Fibroblast of pulmonary artery (primary cell): ENCODE results near the gene IGF2BP1.

Experiments
- DNase-seq: peaks from one replicate; pipeline ENCODE4 v3.0.0-alpha.2; 2010; ENCODE audit warnings: low read depth
- H3K4me3 ChIP-seq: replicated peaks from 2 replicates; pipeline ENCODE4 v1.5.1; 2011; ENCODE audit warnings: low read depth, mild to moderate bottlenecking, control low read depth, low read length, moderate library complexity
- TF ChIP-seq, protein P1 (sequence below): IDR thresholded peaks from 2 replicates; pipeline ENCODE4 v1.5.1; 2011; ENCODE audit warnings: mild to moderate bottlenecking, control low read depth, low read length, inconsistent platforms; ENCODE audit errors: missing control alignments

IGF2BP1 gene

DNA sequence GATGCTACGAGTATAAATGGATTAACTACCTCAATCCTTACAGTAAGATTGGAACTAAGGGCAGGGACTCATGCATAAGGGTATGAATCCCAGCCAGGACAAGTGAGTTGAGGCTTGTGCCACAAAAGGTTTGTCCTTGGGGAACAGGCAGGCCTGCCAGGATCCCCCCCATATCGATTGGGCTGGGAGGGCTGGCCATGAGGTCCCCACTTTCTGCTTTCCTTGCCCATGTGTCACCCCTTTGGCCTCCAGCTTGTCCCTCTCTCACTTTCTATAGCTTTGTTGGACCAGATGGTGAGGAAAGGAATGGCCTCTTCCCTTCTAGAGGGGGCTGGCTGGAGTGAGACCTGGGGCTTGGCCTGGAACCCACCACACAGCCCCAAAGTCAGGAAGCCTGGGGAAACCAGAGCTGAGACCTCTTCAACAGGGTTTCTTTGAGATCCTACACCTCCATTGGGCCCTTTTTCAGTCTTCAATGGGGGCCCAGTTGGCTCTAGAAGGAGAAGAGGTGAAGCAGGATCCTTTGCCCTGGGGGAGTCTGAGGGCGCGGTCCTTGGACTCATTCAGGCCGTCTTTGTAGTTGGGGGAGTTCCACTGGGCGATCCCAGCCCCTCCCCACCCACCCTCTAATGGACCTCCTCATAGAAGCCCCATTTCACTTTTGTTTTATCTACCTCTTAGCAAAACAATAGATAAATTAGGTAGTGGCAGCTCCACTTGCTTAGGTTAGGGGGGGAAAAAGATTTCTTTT lies 57.3 kb downstream of the IGF2BP1 start:
- DNase-seq, result no peak
- TF ChIP-seq, protein P1, sequence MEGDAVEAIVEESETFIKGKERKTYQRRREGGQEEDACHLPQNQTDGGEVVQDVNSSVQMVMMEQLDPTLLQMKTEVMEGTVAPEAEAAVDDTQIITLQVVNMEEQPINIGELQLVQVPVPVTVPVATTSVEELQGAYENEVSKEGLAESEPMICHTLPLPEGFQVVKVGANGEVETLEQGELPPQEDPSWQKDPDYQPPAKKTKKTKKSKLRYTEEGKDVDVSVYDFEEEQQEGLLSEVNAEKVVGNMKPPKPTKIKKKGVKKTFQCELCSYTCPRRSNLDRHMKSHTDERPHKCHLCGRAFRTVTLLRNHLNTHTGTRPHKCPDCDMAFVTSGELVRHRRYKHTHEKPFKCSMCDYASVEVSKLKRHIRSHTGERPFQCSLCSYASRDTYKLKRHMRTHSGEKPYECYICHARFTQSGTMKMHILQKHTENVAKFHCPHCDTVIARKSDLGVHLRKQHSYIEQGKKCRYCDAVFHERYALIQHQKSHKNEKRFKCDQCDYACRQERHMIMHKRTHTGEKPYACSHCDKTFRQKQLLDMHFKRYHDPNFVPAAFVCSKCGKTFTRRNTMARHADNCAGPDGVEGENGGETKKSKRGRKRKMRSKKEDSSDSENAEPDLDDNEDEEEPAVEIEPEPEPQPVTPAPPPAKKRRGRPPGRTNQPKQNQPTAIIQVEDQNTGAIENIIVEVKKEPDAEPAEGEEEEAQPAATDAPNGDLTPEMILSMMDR, result no peak
- no peak overlapping the region for H3K4me3 ChIP-seq

DNA sequence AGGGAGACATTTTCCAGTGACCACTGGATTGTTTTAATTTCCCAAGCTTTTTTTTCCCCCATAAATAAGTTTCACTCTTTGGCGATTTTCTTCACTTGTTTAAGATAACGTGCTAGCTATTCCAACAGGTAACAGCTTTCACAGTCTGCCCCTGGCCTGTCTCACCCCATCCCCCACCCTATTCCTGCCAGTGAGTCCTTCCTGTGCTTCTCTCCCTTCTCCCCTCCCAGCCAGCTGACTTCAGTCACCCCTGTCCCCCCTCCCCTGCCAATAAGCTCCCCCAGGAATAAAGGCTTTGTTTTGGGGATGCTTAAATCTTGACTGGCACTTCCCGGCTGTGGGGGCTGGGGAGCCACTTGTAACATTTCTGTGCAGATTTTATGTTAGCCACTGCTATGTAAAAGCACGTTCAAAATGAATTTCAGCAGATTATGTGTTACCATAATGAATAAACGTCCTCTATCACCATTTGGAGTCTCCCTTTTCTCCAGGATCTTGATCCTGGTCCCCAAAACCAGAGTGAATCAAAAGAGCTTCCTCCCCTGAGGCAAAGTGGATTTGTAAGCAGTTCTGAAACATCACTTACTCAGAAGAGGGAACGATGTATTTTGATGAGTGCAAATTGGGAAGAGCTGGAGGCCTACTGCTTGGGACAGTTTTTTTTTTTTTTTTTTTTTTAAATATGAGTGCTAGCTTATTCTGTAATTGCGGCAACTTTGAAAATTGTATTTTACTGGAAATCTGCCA lies 58.2 kb downstream of the IGF2BP1 start:
- DNase-seq, result no peak
- TF ChIP-seq, protein P1, result no peak
- H3K4me3 ChIP-seq, result no peak overlapping the region

DNA sequence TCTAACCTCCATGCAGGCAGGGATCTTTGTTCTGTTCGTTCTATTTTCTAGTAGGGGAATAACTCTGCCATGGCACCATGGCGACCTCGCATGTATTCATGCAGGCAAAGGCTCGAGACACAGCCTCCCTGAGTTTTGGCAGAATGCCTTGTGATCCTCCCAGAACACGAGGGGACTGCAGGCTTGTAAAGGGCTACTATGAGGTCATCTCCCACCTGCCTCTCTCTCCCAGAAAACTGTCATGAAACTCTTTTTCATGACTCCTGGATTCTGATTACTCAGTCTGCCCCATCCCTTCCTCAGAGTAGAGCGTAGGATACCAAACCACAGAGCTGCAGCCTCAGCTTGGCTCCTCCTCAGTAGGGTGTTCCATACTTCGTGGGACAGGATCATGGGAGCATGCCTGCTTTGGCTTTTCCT lies 64.3 kb downstream of the IGF2BP1 start:
- H3K4me3 ChIP-seq, result no peak overlapping the region
- peak; percentile 14 for DNase-seq
- TF ChIP-seq, protein P1, result no peak

DNA sequence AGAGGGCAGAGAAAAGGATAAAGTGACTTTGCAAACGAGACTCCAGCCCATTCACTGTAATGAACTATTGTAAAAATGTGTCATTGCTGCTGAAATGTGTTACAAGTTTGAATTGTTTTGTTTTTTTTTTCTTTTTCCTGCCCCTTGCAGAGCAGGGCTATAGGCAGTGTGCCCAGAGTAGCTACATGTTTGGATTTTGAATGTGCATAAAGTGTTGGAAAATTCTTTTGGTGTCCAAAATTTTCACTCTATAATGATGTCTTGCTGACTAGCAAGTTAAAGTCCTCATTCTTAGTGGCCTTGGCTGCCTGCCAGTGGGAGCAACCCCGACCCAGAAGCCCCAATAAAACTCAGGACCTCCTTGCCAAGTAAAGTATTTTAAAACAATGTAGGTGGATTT lies 66.5 kb downstream of the IGF2BP1 start:
- TF ChIP-seq, protein P1, result no peak
- DNase-seq, result peak; percentile 9
- H3K4me3 ChIP-seq, result no peak overlapping the region

DNA sequence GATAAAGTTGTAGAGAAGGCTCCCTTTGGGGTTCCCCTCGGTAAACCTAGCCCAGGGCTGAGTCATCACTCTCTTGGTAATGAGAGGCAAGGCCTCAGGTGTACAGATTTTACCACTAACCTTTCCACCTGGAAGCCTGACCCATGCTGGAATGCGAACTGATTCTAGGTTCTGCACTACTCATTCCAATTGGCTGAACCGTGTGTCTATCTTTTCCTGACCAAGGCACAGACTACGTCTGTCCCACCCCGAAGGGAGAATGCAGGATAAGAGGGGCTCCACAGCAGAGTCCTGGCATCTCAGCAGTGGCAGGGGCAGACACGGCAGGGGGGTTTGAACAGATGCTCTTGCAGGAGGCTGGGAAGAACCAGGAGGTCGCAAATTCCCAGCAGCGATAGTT lies 70.0 kb downstream of the IGF2BP1 start:
- DNase-seq, result no peak
- no peak overlapping the region for H3K4me3 ChIP-seq

DNA sequence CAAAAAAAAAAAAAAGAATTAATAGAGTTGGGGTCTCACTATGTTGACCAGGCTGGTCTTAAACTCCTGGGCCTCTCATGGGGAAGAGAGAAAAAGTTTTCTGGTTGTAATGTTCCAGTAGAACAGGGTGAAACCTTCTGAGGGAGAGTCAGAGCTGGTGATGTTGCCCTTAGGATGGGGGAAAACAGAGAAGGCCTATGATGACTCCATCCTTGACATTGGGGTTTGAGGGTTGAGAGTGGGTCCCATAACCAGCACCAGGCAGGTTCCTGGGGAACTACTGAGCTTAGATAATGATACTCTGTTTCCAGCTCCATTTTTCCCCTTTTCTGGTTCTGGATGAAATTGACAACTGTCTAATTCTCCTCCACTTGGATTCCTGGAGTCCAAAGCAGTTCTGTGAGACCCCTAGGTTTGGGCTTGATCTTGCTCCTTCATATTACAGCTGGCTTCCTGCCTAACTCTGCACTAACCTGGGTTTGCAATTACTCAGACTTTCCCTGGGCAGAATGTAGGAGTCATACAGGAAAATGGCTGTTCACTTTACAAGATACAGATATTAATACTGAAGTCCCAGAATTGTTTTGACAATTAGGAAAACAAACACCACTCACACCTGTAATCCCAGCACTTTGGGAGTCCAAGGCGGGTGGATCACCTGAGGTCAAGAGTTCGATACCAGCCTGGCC lies 72.5 kb downstream of the IGF2BP1 start:
- TF ChIP-seq, protein P1, result no peak
- H3K4me3 ChIP-seq, result no peak overlapping the region
- DNase-seq, result peak; percentile 29

More for the DNA sequence above, 70.0 kb downstream of the IGF2BP1 start:
- TF ChIP-seq, protein P1, result no peak
